NOMO-1 (cell line): Measurements from ENCODE around the gene TSPAN12.
"Not testable (repeated sequence)": the region's sequence is repeated elsewhere in the genome, so short reads cannot be mapped to it uniquely, and the experiment has no call there.

Experiments
- DNase-seq, 2 experiments: peaks; one replicate each; lab custom pipeline; 2025; ENCODE audit not compliant: unreplicated experiment in 2 of 2; lab: John Stamatoyannopoulos, UW

TSPAN12 gene

GRCh38 chr7:120857588-120858573 is at the start of gene TSPAN12:
Gene TSPAN12 (minus strand): TSS chr7:120858144. CDS start chr7:120856763, 1,381 bp downstream.
- peak in 1 of 2 experiments; percentile 29 for DNase-seq

GRCh38 chr7:120898715-120899499 is 41.0 kb upstream of the TSPAN12 start:
- DNase-seq: no peak

- not testable (repeated sequence) for DNase-seq
Measured at GRCh38 chr7:120895253-120895652, 37.3 kb upstream of the TSPAN12 start.

- not testable (repeated sequence) for DNase-seq
Measured at GRCh38 chr7:120885602-120886001, 27.7 kb upstream of the TSPAN12 start.

GRCh38 chr7:120877701-120878100 is 19.8 kb upstream of the TSPAN12 start:
- no peak for DNase-seq

- DNase-seq: no peak
Measured at GRCh38 chr7:120876922-120877321, 19.0 kb upstream of the TSPAN12 start.

GRCh38 chr7:120874722-120875121 is 16.8 kb upstream of the TSPAN12 start:
- DNase-seq: no peak

- no peak for DNase-seq
Measured at GRCh38 chr7:120874016-120874415, 16.1 kb upstream of the TSPAN12 start.

GRCh38 chr7:120873401-120873800 is 15.5 kb upstream of the TSPAN12 start:
- no peak for DNase-seq

- DNase-seq: no peak
Measured at GRCh38 chr7:120869700-120870099, 11.8 kb upstream of the TSPAN12 start.

GRCh38 chr7:120867932-120868331 is 10.0 kb upstream of the TSPAN12 start:
- no peak for DNase-seq

GRCh38 chr7:120865191-120865981 is 7.4 kb upstream of the TSPAN12 start:
- DNase-seq: no peak

GRCh38 chr7:120864141-120864900 is 6.4 kb upstream of the TSPAN12 start:
- no peak for DNase-seq

- DNase-seq: no peak
Measured at GRCh38 chr7:120862987-120863590, 5.1 kb upstream of the TSPAN12 start.

- no peak for DNase-seq
Measured at GRCh38 chr7:120860156-120860555, 2.2 kb upstream of the TSPAN12 start.

- DNase-seq: no peak
Measured at GRCh38 chr7:120859459-120859858, 1.5 kb upstream of the TSPAN12 start.

GRCh38 chr7:120856621-120857352 is 1.2 kb downstream of the TSPAN12 start:
- no peak for DNase-seq

- no peak for DNase-seq
Measured at GRCh38 chr7:120856198-120856597, 1.7 kb downstream of the TSPAN12 start.

GRCh38 chr7:120852700-120853099 is 5.2 kb downstream of the TSPAN12 start:
- DNase-seq: no peak
